ENCODE data around the gene PPM1J. TPM values are rescaled to one million over a fixed set of nuclear protein-coding genes. Genes with fewer than 3 reads are reported as not detected.
A peak's percentile ranks its signal among the peaks of the same experiment; 100 is the strongest.

PPM1J gene
- total and polyA plus RNA-seq, 2 of the 13 experiments (the other 11 are each of a cell fraction or from before 2014, with no cell fraction given) = 0.07 to 0.22 TPM

DNA sequence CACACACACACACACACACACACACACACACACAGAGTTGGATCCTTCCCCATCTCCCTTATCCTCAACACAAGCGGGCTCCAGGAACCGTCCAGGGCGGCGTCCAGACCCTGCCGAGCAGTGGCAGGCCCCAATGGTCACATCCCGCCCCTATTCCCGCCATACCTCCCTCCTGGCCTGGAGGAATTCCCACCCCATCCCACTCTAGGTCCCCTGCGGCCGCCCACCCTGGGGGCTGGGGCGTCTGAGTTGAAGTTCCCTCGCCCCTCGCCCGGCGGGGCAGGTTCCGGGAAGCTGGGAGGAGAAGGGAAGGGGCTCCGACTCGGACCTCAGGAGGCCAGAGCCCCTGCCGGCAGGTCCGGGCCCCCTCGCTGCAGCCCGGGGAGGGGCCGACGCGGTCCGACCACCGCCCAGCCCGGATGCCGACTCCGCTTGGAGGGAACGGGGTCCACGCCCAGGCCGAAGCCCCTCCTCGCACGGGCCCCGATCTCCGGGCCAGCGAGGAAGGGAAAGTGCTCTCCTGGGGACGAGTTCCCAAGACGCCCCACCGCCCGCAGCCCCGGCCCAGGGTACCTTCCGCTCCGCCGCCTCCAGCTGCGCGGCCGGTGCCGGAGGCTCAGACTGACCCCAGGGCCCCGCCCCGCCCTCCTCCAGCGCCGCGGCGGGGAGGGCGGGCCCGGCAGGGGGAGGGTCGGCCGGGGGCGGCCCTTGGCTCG, 8.5 kb downstream of the PPM1J start, which contains the start of gene RHOC (continued):
- no peak for TF ChIP-seq PTBP1 (IDR thresholded peaks at IDR 0.05; ENCODE audit: low read depth, low read length, poor library complexity, severe bottlenecking)
- TF ChIP-seq, protein P1, sequence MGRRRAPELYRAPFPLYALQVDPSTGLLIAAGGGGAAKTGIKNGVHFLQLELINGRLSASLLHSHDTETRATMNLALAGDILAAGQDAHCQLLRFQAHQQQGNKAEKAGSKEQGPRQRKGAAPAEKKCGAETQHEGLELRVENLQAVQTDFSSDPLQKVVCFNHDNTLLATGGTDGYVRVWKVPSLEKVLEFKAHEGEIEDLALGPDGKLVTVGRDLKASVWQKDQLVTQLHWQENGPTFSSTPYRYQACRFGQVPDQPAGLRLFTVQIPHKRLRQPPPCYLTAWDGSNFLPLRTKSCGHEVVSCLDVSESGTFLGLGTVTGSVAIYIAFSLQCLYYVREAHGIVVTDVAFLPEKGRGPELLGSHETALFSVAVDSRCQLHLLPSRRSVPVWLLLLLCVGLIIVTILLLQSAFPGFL (CRISPR knock-in tag; IDR thresholded peaks at IDR 0.05) = no peak
- TF ChIP-seq RXRA (CRISPR knock-in tag; IDR thresholded peaks at IDR 0.05) = no peak
- TF ChIP-seq ZNF552 (CRISPR knock-in tag; IDR thresholded peaks at IDR 0.05; ENCODE audit: borderline replicate concordance) = no peak
- TF ChIP-seq, protein P2, sequence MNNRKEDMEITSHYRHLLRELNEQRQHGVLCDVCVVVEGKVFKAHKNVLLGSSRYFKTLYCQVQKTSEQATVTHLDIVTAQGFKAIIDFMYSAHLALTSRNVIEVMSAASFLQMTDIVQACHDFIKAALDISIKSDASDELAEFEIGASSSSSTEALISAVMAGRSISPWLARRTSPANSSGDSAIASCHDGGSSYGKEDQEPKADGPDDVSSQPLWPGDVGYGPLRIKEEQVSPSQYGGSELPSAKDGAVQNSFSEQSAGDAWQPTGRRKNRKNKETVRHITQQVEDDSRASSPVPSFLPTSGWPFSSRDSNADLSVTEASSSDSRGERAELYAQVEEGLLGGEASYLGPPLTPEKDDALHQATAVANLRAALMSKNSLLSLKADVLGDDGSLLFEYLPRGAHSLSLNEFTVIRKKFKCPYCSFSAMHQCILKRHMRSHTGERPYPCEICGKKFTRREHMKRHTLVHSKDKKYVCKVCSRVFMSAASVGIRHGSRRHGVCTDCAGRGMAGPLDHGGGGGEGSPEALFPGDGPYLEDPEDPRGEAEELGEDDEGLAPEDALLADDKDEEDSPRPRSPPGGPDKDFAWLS (CRISPR knock-in tag; IDR thresholded peaks at IDR 0.05; ENCODE audit: borderline replicate concordance) = no peak
- TF ChIP-seq NPAS2 (CRISPR knock-in tag; IDR thresholded peaks at IDR 0.05; ENCODE audit: borderline replicate concordance) = no peak
- TF ChIP-seq SETDB1 (CRISPR knock-in tag; IDR thresholded peaks at IDR 0.05; ENCODE audit: borderline replicate concordance) = no peak
- TF ChIP-seq KLF6 (CRISPR knock-in tag; IDR thresholded peaks at IDR 0.05) = 0 out of 2 replicates have a peak, but pooled peaks have one; percentile 23
- no peak for TF ChIP-seq SCMH1 (CRISPR knock-in tag; IDR thresholded peaks at IDR 0.05; ENCODE audit: borderline replicate concordance)
- TF ChIP-seq ATAD3A (CRISPR knock-in tag; IDR thresholded peaks at IDR 0.05) = no peak
- no peak for TF ChIP-seq CBX2 (IDR thresholded peaks at IDR 0.05; ENCODE audit: low read depth, low read length)
- TF ChIP-seq CBX2 (CRISPR knock-in tag; IDR thresholded peaks at IDR 0.05; ENCODE audit: low read depth) = no peak
- TF ChIP-seq ZNF274 (CRISPR knock-in tag; IDR thresholded peaks at IDR 0.05) = peak; percentile 67
- no peak for TF ChIP-seq NBN (conservative IDR thresholded peaks at IDR 0.05)
- no peak for TF ChIP-seq ZNF674 (CRISPR knock-in tag; IDR thresholded peaks at IDR 0.05; ENCODE audit: low read depth)
- peak; percentile 18 for TF ChIP-seq RBM39 (IDR thresholded peaks at IDR 0.05; ENCODE audit: low read depth, low read length, poor library complexity, severe bottlenecking)
- TF ChIP-seq, protein P3, sequence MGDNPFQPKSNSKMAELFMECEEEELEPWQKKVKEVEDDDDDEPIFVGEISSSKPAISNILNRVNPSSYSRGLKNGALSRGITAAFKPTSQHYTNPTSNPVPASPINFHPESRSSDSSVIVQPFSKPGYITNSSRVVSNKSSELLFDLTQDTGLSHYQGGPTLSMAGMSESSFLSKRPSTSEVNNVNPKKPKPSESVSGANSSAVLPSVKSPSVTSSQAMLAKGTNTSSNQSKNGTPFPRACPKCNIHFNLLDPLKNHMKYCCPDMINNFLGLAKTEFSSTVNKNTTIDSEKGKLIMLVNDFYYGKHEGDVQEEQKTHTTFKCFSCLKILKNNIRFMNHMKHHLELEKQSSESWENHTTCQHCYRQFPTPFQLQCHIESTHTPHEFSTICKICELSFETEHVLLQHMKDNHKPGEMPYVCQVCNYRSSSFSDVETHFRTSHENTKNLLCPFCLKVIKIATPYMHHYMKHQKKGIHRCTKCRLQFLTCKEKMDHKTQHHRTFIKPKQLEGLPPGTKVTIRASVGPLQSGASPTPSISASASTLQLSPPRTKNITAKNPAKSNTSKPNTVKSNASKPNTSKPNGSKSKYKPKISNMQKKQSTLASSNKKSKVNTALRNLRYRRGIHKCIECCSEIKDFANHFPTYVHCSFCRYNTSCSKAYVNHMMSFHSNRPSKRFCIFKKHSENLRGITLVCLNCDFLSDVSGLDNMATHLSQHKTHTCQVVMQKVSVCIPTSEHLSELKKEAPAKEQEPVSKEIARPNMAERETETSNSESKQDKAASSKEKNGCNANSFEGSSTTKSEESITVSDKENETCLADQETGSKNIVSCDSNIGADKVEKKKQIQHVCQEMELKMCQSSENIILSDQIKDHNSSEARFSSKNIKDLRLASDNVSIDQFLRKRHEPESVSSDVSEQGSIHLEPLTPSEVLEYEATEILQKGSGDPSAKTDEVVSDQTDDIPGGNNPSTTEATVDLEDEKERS (CRISPR knock-in tag; IDR thresholded peaks at IDR 0.05) = no peak
- no peak for TF ChIP-seq MAZ (IDR thresholded peaks at IDR 0.05; ENCODE audit: borderline replicate concordance, low read depth, low read length)
- no peak for TF ChIP-seq MAZ (CRISPR knock-in tag; IDR thresholded peaks at IDR 0.05; ENCODE audit: low read depth)
- TF ChIP-seq GABPB1 (CRISPR knock-in tag; IDR thresholded peaks at IDR 0.05) = peak; percentile 63; the same call in 1 of the 2 replicates
- TF ChIP-seq HOXA3 (CRISPR knock-in tag; IDR thresholded peaks at IDR 0.05) = 0 out of 2 replicates have a peak, but pooled peaks have one; percentile 42
- no peak for TF ChIP-seq ZSCAN12 (CRISPR knock-in tag; IDR thresholded peaks at IDR 0.05)
- no peak for TF ChIP-seq ZNF749 (CRISPR knock-in tag; IDR thresholded peaks at IDR 0.05; ENCODE audit: borderline replicate concordance)
- TF ChIP-seq ZNF543 (CRISPR knock-in tag; IDR thresholded peaks at IDR 0.05) = no peak

Data from HepG2 (cell line).